CD4-positive, alpha-beta memory T cell (primary cell): Measurements from ENCODE around the gene CMTM1. TPM values are rescaled to one million over a fixed set of nuclear protein-coding genes. Genes with fewer than 3 reads are reported as not detected.

Source experiments
- CTCF ChIA-PET: fragments of 350-600 bp; sonication (Branson Sonifier 250); formaldehyde crosslinking; loops from one replicate; lab custom pipeline; 2021; ENCODE audit warnings: inconsistent platforms; ENCODE audit not compliant: partially characterized antibody; lab: Charles Lee
- POLR2A ChIA-PET: fragments of 350-600 bp; sonication (Branson Sonifier 250); formaldehyde crosslinking; loops from one replicate; lab custom pipeline; 2021; ENCODE audit not compliant: partially characterized antibody; lab: Charles Lee
- DNase-seq, 5 donors: peaks; one replicate each; pipeline versions ENCODE4 v3.0.0 to v3.0.0-alpha.2; 2020 to 2022; ENCODE audit warnings: mixed read lengths in 1 of 5
- H3K27ac ChIP-seq: one replicate; pipeline ENCODE4 v1.7.0; 2013; ENCODE audit warnings: low read depth, low read length
- H3K27me3 ChIP-seq: 2 replicates; pipeline ENCODE4 v1.7.0; 2013; ENCODE audit warnings: mild to moderate bottlenecking, low read length, moderate library complexity; ENCODE audit not compliant: insufficient read depth
- H3K36me3 ChIP-seq: 2 replicates; pipeline ENCODE4 v1.7.0; 2013; ENCODE audit warnings: mild to moderate bottlenecking, low read length, moderate library complexity; ENCODE audit not compliant: insufficient read depth
- H3K4me1 ChIP-seq: 2 replicates; pipeline ENCODE4 v1.7.0; 2013; ENCODE audit warnings: mild to moderate bottlenecking, low read length, moderate library complexity; ENCODE audit not compliant: insufficient read depth
- H3K4me3 ChIP-seq, 2 donors: one replicate each; pipeline ENCODE4 v1.7.0; 2013; ENCODE audit warnings: low read length in 2 of 2, mild to moderate bottlenecking in 1 of 2
- H3K9me3 ChIP-seq, 2 donors: one replicate each; pipeline ENCODE4 v1.7.0; 2013; ENCODE audit warnings: low read length in 2 of 2, control low read depth in 1 of 2; ENCODE audit not compliant: control insufficient read depth in 1 of 2
- H3K27ac Mint-ChIP-seq, 7 donors: one replicate each; pipeline ENCODE4 v1.8.0; 2020 to 2021; ENCODE audit warnings: mixed read lengths in 7 of 7, mild to moderate bottlenecking in 6 of 7, inconsistent platforms in 3 of 7, moderate library complexity in 3 of 7
- H3K27me3 Mint-ChIP-seq, 2 donors: one replicate each; pipeline ENCODE4 v1.8.0; 2020 to 2021; ENCODE audit warnings: mixed read lengths in 2 of 2
- H3K36me3 Mint-ChIP-seq, 2 donors: one replicate each; pipeline ENCODE4 v1.8.0; 2020 to 2021; ENCODE audit warnings: mixed read lengths in 2 of 2, inconsistent platforms in 1 of 2, mild to moderate bottlenecking in 1 of 2
- H3K4me1 Mint-ChIP-seq, 4 donors: one replicate each; pipeline ENCODE4 v1.8.0; 2020 to 2021; ENCODE audit warnings: mixed read lengths in 4 of 4, mild to moderate bottlenecking in 1 of 4
- H3K4me3 Mint-ChIP-seq, 8 donors: one replicate each; pipeline ENCODE4 v1.8.0; 2020 to 2021; ENCODE audit warnings: mixed read lengths in 8 of 8, mild to moderate bottlenecking in 7 of 8, moderate library complexity in 6 of 8, inconsistent platforms in 3 of 8
- H3K9me3 Mint-ChIP-seq, 8 donors: one replicate each; pipeline ENCODE4 v1.8.0; 2020 to 2021; ENCODE audit warnings: mixed read lengths in 8 of 8, mild to moderate bottlenecking in 5 of 8, inconsistent platforms in 3 of 8, moderate library complexity in 1 of 8
- intact Hi-C: fragments of 100-400 bp; cut with micrococcal nuclease; formaldehyde crosslinking; loops from one replicate; pipeline ENCODE4 v1.15.1; 2023
- polyA plus RNA-seq, 2 donors: library from polyadenylated mRNA; unstranded; fragments of 300-500 nt; fragmentation: Illumina TruSeq; gene quantifications; one replicate each; pipeline ENCODE4 v1.2.3, GENCODE V29; 2021
- total RNA-seq, 2 experiments: library from RNA; stranded (reverse); gene quantifications; one replicate each; pipeline ENCODE4 v1.2.3, GENCODE V29; 2021

CMTM1 gene
- total and polyA plus RNA-seq, 4 experiments from 2014 or later, result 0.80 to 13.4 (median 6.9) TPM

DNA sequence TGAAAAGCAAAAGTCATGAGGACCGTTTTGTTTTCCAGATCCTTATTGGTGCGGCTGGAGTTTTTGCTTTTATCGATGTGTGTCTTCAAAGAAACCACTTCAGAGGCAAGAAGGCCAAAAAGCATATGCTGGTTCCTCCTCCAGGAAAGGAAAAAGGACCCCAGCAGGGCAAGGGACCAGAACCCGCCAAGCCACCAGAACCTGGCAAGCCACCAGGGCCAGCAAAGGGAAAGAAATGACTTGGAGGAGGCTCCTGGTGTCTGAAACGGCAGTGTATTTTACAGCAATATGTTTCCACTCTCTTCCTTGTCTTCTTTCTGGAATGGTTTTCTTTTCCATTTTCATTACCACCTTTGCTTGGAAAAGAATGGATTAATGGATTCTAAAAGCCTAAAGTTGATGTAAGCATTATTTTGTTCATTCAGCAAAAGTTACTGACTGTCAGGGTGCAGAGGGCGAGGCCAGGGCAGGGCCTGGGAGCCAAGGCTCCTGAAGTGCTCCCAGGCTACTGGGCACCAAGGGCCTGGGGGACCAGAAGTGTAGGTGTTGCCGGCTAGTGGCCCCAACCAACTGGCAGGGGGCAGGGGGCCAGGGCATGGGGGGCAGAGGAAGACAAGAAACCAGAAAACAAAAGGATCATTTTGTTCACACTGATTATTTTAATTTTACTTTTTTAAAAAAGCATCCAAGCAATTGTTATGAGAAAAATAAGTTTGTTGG is 21.8 kb downstream of the CMTM1 start:
- H3K9me3 ChIP-seq, result no peaks in the 10 kb centered on the region
- no peaks in the 10 kb centered on the region for H3K27me3 ChIP-seq
- ChIA-PET CTCF (interaction anchor here (1.5 to 3.1 kb wide), 5 partner anchors 16 to 112 kb away, joined by 5 to 57 read pairs (median 34); no protein-coding TSS in a partner anchor), POLR2A (no interaction called here)
- intact Hi-C loops, result loop anchor here (2.0 to 5.0 kb wide), 2 partner anchors 25 to 36 kb away; partner anchors contain the start of genes CKLF and TK2
- H3K36me3 Mint-ChIP-seq, result no peaks in the 10 kb centered on the region
- H3K27ac ChIP-seq, result no peak overlapping the region
- DNase-seq, result no peak
- H3K4me3 ChIP-seq, result no peak overlapping the region
- peak overlapping the region in 1 of 8 donors; percentile 62 for H3K4me3 Mint-ChIP-seq
- H3K4me1 ChIP-seq, result peaks cover 20% of the 10 kb centered on the region
- H3K4me1 Mint-ChIP-seq, result peaks cover 13 to 23% (median 19%) of the 10 kb centered on the region in 4 donors
- no peaks in the 10 kb centered on the region for H3K36me3 ChIP-seq
- no peaks in the 10 kb centered on the region for H3K27me3 Mint-ChIP-seq
- H3K27ac Mint-ChIP-seq, result peak overlapping the region in 2 of 7 donors; percentile 36 to 69
- H3K9me3 Mint-ChIP-seq, result no peaks in the 10 kb centered on the region

DNA sequence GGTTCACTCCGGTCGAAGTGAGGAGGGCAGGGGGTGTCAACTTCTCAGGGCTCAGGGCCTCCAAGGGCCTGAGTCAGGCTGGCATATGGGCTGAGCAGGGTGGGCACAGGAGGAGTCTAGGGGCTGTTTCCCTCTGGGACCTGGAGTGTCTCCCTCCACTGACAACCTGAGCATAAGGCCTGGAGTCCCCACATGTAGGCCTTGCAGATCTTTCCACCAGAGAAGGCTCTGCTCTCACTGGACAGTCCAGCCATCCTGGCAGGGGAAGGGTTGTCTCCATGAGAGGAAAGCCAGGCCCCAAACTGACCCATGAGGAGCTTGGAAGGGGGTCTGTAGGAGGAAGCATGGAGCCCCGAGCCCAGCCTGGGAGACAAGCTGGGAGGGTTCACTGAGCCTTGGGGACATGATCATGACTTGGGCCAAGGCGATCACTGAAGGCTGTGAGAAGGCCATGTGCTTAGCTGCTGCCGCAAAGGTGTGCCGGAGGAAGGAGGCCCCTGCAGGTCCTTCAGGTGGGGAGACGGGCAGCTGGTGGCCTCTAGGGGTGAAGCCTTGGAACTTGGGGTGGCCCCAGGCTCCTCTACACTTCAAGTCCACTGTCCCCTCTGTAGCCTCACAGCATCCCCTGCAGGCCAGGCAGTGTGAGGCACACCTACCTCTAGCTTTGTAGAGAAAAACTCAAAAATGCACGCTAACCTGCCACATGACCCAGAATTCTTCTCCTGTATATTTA is 22.9 kb downstream of the CMTM1 start:
- Histone ChIP-seq H3K4me1 (peaks cover 20% of the 10 kb centered on the region), H3K4me3 (no peak overlapping the region), H3K9me3 (no peaks in the 10 kb centered on the region), H3K36me3 (no peaks in the 10 kb centered on the region), H3K27me3 (no peaks in the 10 kb centered on the region), H3K27ac (no peak overlapping the region)
- Mint-ChIP-seq H3K9me3 (no peaks in the 10 kb centered on the region), H3K4me1 (peaks cover 13 to 23% (median 19%) of the 10 kb centered on the region in 4 donors), H3K27me3 (no peaks in the 10 kb centered on the region), H3K36me3 (no peaks in the 10 kb centered on the region), H3K27ac (peak overlapping the region; percentile 48 to 96 (median 77)), H3K4me3 (peak overlapping the region; percentile 80 to 94 (median 87))
- intact Hi-C loops, result loop anchor here (1.0 to 5.0 kb wide), 7 partner anchors 15 to 183 kb away; partner anchors contain the start of genes CKLF, CMTM3 and TK2
- POLR2A ChIA-PET, result interaction anchor here (0.6 to 2.7 kb wide), 19 partner anchors 9 to 191 kb away, joined by 3 to 39 read pairs (median 5); partner anchors contain the start of genes CKLF, CMTM2 and CMTM3
- peak; percentile 64 to 74 (median 70) for DNase-seq
- CTCF ChIA-PET, result interaction anchor here (0.6 to 3.1 kb wide), 31 partner anchors 9 to 183 kb away, joined by 3 to 62 read pairs (median 5); partner anchors contain the start of genes CKLF and CMTM2

DNA sequence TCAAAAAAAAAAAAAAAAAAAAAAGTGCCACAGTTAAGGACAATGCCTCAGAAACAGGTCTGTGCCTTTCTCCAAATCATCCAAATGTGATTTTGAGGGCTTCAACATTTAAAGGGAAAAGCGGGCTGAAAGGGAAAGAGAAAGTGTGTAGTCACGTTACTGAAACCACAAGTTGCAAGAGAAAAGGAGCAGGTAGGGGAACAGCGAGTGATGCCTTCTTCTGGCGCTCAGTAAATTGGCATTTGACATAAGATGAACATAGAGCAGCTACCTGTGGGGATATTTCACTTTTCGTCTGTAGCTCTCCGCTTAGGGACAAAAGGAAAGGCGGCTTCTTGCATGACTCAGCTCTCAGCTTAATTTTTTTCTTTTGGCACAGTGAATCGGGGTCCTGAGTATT is 24.1 kb downstream of the CMTM1 start:
- Mint-ChIP-seq H3K4me1 (peaks cover 13 to 23% (median 19%) of the 10 kb centered on the region in 4 donors), H3K27ac (peak overlapping the region; percentile 19 to 96 (median 82)), H3K27me3 (no peaks in the 10 kb centered on the region), H3K4me3 (peak overlapping the region; percentile 80 to 94 (median 87)), H3K36me3 (no peaks in the 10 kb centered on the region), H3K9me3 (no peaks in the 10 kb centered on the region)
- no peaks in the 10 kb centered on the region for H3K9me3 ChIP-seq
- peaks cover 20% of the 10 kb centered on the region for H3K4me1 ChIP-seq
- no peaks in the 10 kb centered on the region for H3K27me3 ChIP-seq
- peak overlapping the region in 1 of 2 donors; percentile 53 for H3K4me3 ChIP-seq
- intact Hi-C loops, result no loop called here
- no peaks in the 10 kb centered on the region for H3K36me3 ChIP-seq
- peak in 4 of 5 donors; percentile 45 to 59 (median 51) for DNase-seq
- peak overlapping the region; percentile 34 for H3K27ac ChIP-seq
- POLR2A ChIA-PET, result interaction anchor here (0.6 to 2.7 kb wide), 13 partner anchors 8 to 184 kb away, joined by 3 to 39 read pairs (median 7); partner anchors contain the start of genes CKLF, CMTM2 and CMTM3
- CTCF ChIA-PET, result interaction anchor here (0.6 to 3.1 kb wide), 29 partner anchors 9 to 240 kb away, joined by 3 to 62 read pairs (median 4); partner anchors contain the start of genes CKLF and NAE1

DNA sequence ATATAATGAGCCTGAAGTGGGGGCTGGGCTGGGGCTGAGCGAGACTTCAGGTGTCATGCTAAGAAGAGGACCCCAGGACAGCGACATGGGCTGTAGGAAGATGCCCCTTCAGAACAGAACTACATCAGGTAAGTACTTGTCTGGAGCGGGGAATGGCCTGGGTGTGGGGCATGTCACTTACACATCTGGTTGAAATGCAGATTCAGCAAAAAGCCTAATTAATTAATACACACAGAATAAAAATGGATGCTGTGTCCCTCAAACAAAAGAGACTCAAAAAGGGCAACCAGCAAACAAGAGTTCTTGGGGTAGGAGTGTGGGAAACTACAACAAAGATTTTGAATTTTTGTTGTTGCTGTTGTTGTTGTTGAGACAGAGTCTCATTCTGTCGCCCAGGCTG is 24.8 kb downstream of the CMTM1 start:
- no peaks in the 10 kb centered on the region for H3K36me3 Mint-ChIP-seq
- POLR2A ChIA-PET, result interaction anchor here (0.6 to 2.7 kb wide), 8 partner anchors 9 to 112 kb away, joined by 3 to 39 read pairs (median 6); partner anchors contain the start of genes CMTM2 and CMTM3
- intact Hi-C loops, result no loop called here
- H3K27ac ChIP-seq, result no peak overlapping the region
- peaks cover 20% of the 10 kb centered on the region for H3K4me1 ChIP-seq
- no peaks in the 10 kb centered on the region for H3K27me3 Mint-ChIP-seq
- no peak for DNase-seq
- H3K27me3 ChIP-seq, result no peaks in the 10 kb centered on the region
- no peak overlapping the region for H3K4me3 ChIP-seq
- H3K9me3 Mint-ChIP-seq, result no peaks in the 10 kb centered on the region
- H3K27ac Mint-ChIP-seq, result no peak overlapping the region
- peaks cover 11 to 23% (median 19%) of the 10 kb centered on the region in 4 donors for H3K4me1 Mint-ChIP-seq
- no peaks in the 10 kb centered on the region for H3K9me3 ChIP-seq
- H3K36me3 ChIP-seq, result no peaks in the 10 kb centered on the region
- peak overlapping the region in 4 of 8 donors; percentile 80 to 94 (median 88) for H3K4me3 Mint-ChIP-seq
- CTCF ChIA-PET, result interaction anchor here (0.6 to 3.1 kb wide), 24 partner anchors 8 to 239 kb away, joined by 3 to 62 read pairs (median 6); partner anchors contain the start of genes CKLF and NAE1

DNA sequence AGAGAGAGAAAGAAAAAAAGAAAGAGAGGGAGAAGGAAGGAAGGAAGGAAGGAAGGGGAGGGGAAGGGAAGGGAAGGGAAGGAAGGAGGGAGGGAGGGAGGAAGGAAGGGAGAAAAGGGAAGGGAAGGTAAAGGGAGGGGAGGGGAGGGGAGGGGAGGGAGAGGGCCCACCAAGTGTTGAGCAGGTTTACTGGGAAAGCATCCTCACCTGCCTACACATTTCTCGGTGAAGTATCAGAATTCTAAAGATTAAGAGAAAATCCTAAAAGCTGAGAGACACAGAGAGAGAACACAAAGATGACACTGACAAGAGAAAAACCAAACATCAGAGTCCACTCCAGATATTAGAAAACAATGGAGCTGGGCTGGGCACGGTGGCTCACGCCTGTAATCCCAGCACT is 26.0 kb downstream of the CMTM1 start:
- Mint-ChIP-seq H3K9me3 (no peaks in the 10 kb centered on the region), H3K4me3 (no peak overlapping the region), H3K27me3 (no peaks in the 10 kb centered on the region), H3K36me3 (no peaks in the 10 kb centered on the region), H3K27ac (no peak overlapping the region), H3K4me1 (peaks cover 14 to 27% (median 24%) of the 10 kb centered on the region in 4 donors)
- Histone ChIP-seq H3K4me1 (peaks cover 28% of the 10 kb centered on the region), H3K9me3 (no peaks in the 10 kb centered on the region), H3K4me3 (no peak overlapping the region), H3K27me3 (no peaks in the 10 kb centered on the region), H3K27ac (no peak overlapping the region), H3K36me3 (no peaks in the 10 kb centered on the region)
- ChIA-PET CTCF (interaction anchor here (1.2 kb wide), 1 partner anchor 16 kb away, joined by 5 read pairs; no protein-coding TSS in a partner anchor), POLR2A (interaction anchor here (0.6 to 1.3 kb wide), 2 partner anchors 12 to 45 kb away, joined by 3 to 4 read pairs; no protein-coding TSS in a partner anchor)
- intact Hi-C loops, result no loop called here
- DNase-seq, result no peak

DNA sequence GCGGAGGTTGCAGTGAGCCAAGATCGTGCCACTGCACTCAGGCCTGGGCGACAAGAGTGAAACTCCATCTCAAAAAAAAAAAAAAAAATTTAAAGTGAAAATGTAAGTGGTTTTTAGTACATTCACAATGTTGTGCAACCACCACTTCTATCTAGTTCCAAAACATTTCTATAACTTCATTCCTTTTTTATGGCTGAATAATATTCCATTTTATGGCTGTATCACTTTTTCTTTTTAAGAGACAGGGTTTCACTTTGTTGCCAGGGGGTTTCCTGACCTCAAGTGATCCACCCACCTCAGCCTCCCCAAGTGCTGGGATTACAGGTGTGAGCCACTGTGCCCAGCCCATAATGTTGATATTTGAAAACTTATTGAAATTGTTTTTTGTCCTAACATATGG is 26.6 kb downstream of the CMTM1 start:
- peaks cover 0 to 1% (median 0%) of the 10 kb centered on the region in 8 donors for H3K9me3 Mint-ChIP-seq
- H3K36me3 Mint-ChIP-seq, result no peaks in the 10 kb centered on the region
- no peak for DNase-seq
- H3K27me3 ChIP-seq, result no peaks in the 10 kb centered on the region
- ChIA-PET POLR2A (interaction anchor here (0.6 to 1.3 kb wide), 2 partner anchors 11 to 46 kb away, joined by 3 to 4 read pairs; no protein-coding TSS in a partner anchor), CTCF (no interaction called here)
- no peak overlapping the region for H3K4me3 ChIP-seq
- H3K27ac ChIP-seq, result no peak overlapping the region
- H3K27me3 Mint-ChIP-seq, result no peaks in the 10 kb centered on the region
- H3K4me3 Mint-ChIP-seq, result no peak overlapping the region
- H3K9me3 ChIP-seq, result no peaks in the 10 kb centered on the region
- H3K27ac Mint-ChIP-seq, result no peak overlapping the region
- H3K36me3 ChIP-seq, result no peaks in the 10 kb centered on the region
- H3K4me1 ChIP-seq, result peaks cover 33% of the 10 kb centered on the region
- peaks cover 17 to 32% (median 27%) of the 10 kb centered on the region in 4 donors for H3K4me1 Mint-ChIP-seq
- intact Hi-C loops, result no loop called here
